ENCODE measurements around the gene NFAT5.
A peak's percentile ranks its signal among the peaks of the same experiment; 100 is the strongest.
"Not testable (repeated sequence)": the region's sequence is repeated elsewhere in the genome, so short reads cannot be mapped to it uniquely, and the experiment has no call there.

The NFAT5 gene

GRCh38 chr16:69565671-69566239, at the start of gene NFAT5:
TSS of gene NFAT5 (plus strand) at chr16:69565966. CDS start at chr16:69566302, 336 bp downstream.
- DNase-seq = peak; percentile 83

- not testable (repeated sequence) for DNase-seq
Observed at GRCh38 chr16:69517914-69518313, 47.9 kb upstream of the NFAT5 start.

GRCh38 chr16:69520413-69520799, 45.4 kb upstream of the NFAT5 start:
- DNase-seq = no peak

GRCh38 chr16:69520800-69521602, 44.8 kb upstream of the NFAT5 start:
- DNase-seq = no peak

GRCh38 chr16:69522041-69522578, 43.7 kb upstream of the NFAT5 start:
- no peak for DNase-seq

GRCh38 chr16:69522732-69523404, 42.9 kb upstream of the NFAT5 start:
- no peak for DNase-seq

GRCh38 chr16:69523566-69524305, 42.0 kb upstream of the NFAT5 start:
- no peak for DNase-seq

- no peak for DNase-seq
Observed at GRCh38 chr16:69526831-69527655, 38.7 kb upstream of the NFAT5 start.

- no peak for DNase-seq
Observed at GRCh38 chr16:69531988-69532387, 33.8 kb upstream of the NFAT5 start.

GRCh38 chr16:69532641-69533455, 32.9 kb upstream of the NFAT5 start:
- DNase-seq = no peak

- no peak for DNase-seq
Observed at GRCh38 chr16:69534720-69535119, 31.0 kb upstream of the NFAT5 start.

- no peak for DNase-seq
Observed at GRCh38 chr16:69535123-69536050, 30.4 kb upstream of the NFAT5 start.

GRCh38 chr16:69537706-69538080, 28.1 kb upstream of the NFAT5 start:
- DNase-seq = no peak

GRCh38 chr16:69538808-69539207, 27.0 kb upstream of the NFAT5 start:
- no peak for DNase-seq

- DNase-seq = no peak
Observed at GRCh38 chr16:69542974-69543373, 22.8 kb upstream of the NFAT5 start.

GRCh38 chr16:69544088-69544487, 21.7 kb upstream of the NFAT5 start:
- DNase-seq = no peak

GRCh38 chr16:69546663-69547062, 19.1 kb upstream of the NFAT5 start:
- not testable (repeated sequence) for DNase-seq

- DNase-seq = no peak
Observed at GRCh38 chr16:69553332-69553731, 12.4 kb upstream of the NFAT5 start.

GRCh38 chr16:69554495-69554894, 11.3 kb upstream of the NFAT5 start:
- no peak for DNase-seq

GRCh38 chr16:69555437-69555836, 10.3 kb upstream of the NFAT5 start:
- DNase-seq = no peak
